Fibroblast of skin of right quadriceps (primary cell): Measurements from ENCODE around the gene FIBCD1.
"Not testable (repeated sequence)": the region's sequence is repeated elsewhere in the genome, so short reads cannot be mapped to it uniquely, and the experiment has no call there.

Experiments
- DNase-seq: peaks from one replicate; pipeline ENCODE4 v3.0.0-alpha.2; 2013

The FIBCD1 gene

GRCh38 chr9:130921300-130921988 is 17.6 kb downstream of the FIBCD1 start:
- no peak for DNase-seq

GRCh38 chr9:130920762-130921299 is 18.2 kb downstream of the FIBCD1 start:
- no peak for DNase-seq

GRCh38 chr9:130920233-130920632 is 18.8 kb downstream of the FIBCD1 start:
- no peak for DNase-seq

GRCh38 chr9:130919559-130920145 is 19.4 kb downstream of the FIBCD1 start:
- no peak for DNase-seq

- DNase-seq = no peak
Observed at GRCh38 chr9:130918826-130919558, 20.1 kb downstream of the FIBCD1 start.

GRCh38 chr9:130918101-130918825 is 20.8 kb downstream of the FIBCD1 start:
- DNase-seq = no peak

GRCh38 chr9:130917168-130917960 is 21.7 kb downstream of the FIBCD1 start:
- no peak for DNase-seq

GRCh38 chr9:130915096-130915447 is 24.0 kb downstream of the FIBCD1 start:
- DNase-seq = no peak

- DNase-seq = no peak
Observed at GRCh38 chr9:130914417-130915095, 24.5 kb downstream of the FIBCD1 start.

- no peak for DNase-seq
Observed at GRCh38 chr9:130913599-130914416, 25.2 kb downstream of the FIBCD1 start.

- DNase-seq = peak; percentile 47
Observed at GRCh38 chr9:130912932-130913598, 26.0 kb downstream of the FIBCD1 start.

GRCh38 chr9:130911254-130912049 is 27.6 kb downstream of the FIBCD1 start:
- no peak for DNase-seq

- DNase-seq = not testable (repeated sequence)
Observed at GRCh38 chr9:130910670-130911069, 28.4 kb downstream of the FIBCD1 start.

GRCh38 chr9:130910041-130910440 is 29.0 kb downstream of the FIBCD1 start:
- not testable (repeated sequence) for DNase-seq

GRCh38 chr9:130908878-130909355 is 30.1 kb downstream of the FIBCD1 start:
- DNase-seq = no peak

- no peak for DNase-seq
Observed at GRCh38 chr9:130908146-130908877, 30.7 kb downstream of the FIBCD1 start.

GRCh38 chr9:130906735-130907416 is 32.2 kb downstream of the FIBCD1 start:
- DNase-seq = no peak
